ENCODE data around the gene GAL. TPM values are rescaled to one million over a fixed set of nuclear protein-coding genes. Genes with fewer than 3 reads are reported as not detected.

The GAL gene
- total RNA-seq, 2 donors from 2014 or later, result 98.9 to 166 TPM

GRCh38 chr11:68664906-68665305 lies 19.4 kb upstream of the GAL start:
- Histone ChIP-seq H3K27ac (ENCODE audit: low read depth, low read length) (no peak overlapping the region), H3K4me3 (ENCODE audit: low read length) (no peak overlapping the region), H3K36me3 (ENCODE audit: control insufficient read depth, insufficient read depth, low read length) (no peaks in the 10 kb centered on the region), H3K4me1 (ENCODE audit: control insufficient read depth, insufficient read depth, low read length) (no peaks in the 10 kb centered on the region), H3K9ac (ENCODE audit: extremely low read depth, low read length, poor library complexity, severe bottlenecking) (no peak overlapping the region), H3K27me3 (ENCODE audit: control insufficient read depth, insufficient read depth, low read length, poor library complexity, severe bottlenecking) (no peaks in the 10 kb centered on the region), H3K9me3 (ENCODE audit: control insufficient read depth, low read length) (no peaks in the 10 kb centered on the region)
- TF ChIP-seq, protein P1, sequence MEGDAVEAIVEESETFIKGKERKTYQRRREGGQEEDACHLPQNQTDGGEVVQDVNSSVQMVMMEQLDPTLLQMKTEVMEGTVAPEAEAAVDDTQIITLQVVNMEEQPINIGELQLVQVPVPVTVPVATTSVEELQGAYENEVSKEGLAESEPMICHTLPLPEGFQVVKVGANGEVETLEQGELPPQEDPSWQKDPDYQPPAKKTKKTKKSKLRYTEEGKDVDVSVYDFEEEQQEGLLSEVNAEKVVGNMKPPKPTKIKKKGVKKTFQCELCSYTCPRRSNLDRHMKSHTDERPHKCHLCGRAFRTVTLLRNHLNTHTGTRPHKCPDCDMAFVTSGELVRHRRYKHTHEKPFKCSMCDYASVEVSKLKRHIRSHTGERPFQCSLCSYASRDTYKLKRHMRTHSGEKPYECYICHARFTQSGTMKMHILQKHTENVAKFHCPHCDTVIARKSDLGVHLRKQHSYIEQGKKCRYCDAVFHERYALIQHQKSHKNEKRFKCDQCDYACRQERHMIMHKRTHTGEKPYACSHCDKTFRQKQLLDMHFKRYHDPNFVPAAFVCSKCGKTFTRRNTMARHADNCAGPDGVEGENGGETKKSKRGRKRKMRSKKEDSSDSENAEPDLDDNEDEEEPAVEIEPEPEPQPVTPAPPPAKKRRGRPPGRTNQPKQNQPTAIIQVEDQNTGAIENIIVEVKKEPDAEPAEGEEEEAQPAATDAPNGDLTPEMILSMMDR (conservative IDR thresholded peaks at IDR 0.05), result no peak
- no peak overlapping the region for H3K27ac Mint-ChIP-seq
- peaks cover 3% of the 10 kb centered on the region for H3K27me3 Mint-ChIP-seq (ENCODE audit: insufficient read depth)
- H3K9me3 Mint-ChIP-seq, result peaks cover 9% of the 10 kb centered on the region
- H3K4me3 Mint-ChIP-seq, result no peak overlapping the region
- WGBS, 2 experiments (ENCODE audit: insufficient coverage in 1 of 2, insufficient read length in 1 of 2), result 97 to 100% methylated on average over 3 to 7 of the region's 7 CpGs
- H3K36me3 Mint-ChIP-seq (ENCODE audit: low read depth), result no peaks in the 10 kb centered on the region
- DNase-seq, result no peak
- H3K4me1 Mint-ChIP-seq, result no peaks in the 10 kb centered on the region

- H3K4me1 Mint-ChIP-seq, result no peaks in the 10 kb centered on the region
- Histone ChIP-seq H3K36me3 (ENCODE audit: control insufficient read depth, insufficient read depth, low read length) (no peaks in the 10 kb centered on the region), H3K27ac (ENCODE audit: low read depth, low read length) (no peak overlapping the region), H3K4me3 (ENCODE audit: low read length) (no peak overlapping the region), H3K9ac (ENCODE audit: extremely low read depth, low read length, poor library complexity, severe bottlenecking) (no peak overlapping the region), H3K9me3 (ENCODE audit: control insufficient read depth, low read length) (no peaks in the 10 kb centered on the region), H3K27me3 (ENCODE audit: control insufficient read depth, insufficient read depth, low read length, poor library complexity, severe bottlenecking) (no peaks in the 10 kb centered on the region), H3K4me1 (ENCODE audit: control insufficient read depth, insufficient read depth, low read length) (no peaks in the 10 kb centered on the region)
- H3K27ac Mint-ChIP-seq, result no peak overlapping the region
- H3K4me3 Mint-ChIP-seq, result no peak overlapping the region
- DNase-seq, result no peak
- H3K9me3 Mint-ChIP-seq, result peaks cover 9% of the 10 kb centered on the region
- TF ChIP-seq, protein P1 (conservative IDR thresholded peaks at IDR 0.05), result no peak
- H3K36me3 Mint-ChIP-seq (ENCODE audit: low read depth), result no peaks in the 10 kb centered on the region
- 89 to 100% methylated on average over 10 to 16 of the region's 16 CpGs for WGBS, 2 experiments (ENCODE audit: insufficient coverage in 1 of 2, insufficient read length in 1 of 2)
- peaks cover 3% of the 10 kb centered on the region for H3K27me3 Mint-ChIP-seq (ENCODE audit: insufficient read depth)
Measured at GRCh38 chr11:68665436-68665835, 18.9 kb upstream of the GAL start.

GRCh38 chr11:68666849-68667248 lies 17.5 kb upstream of the GAL start:
- H3K9me3 ChIP-seq (ENCODE audit: control insufficient read depth, low read length), result no peaks in the 10 kb centered on the region
- TF ChIP-seq, protein P1 (conservative IDR thresholded peaks at IDR 0.05), result no peak
- DNase-seq, result no peak
- 20 to 74% methylated on average over 1 to 2 of the region's 15 CpGs for WGBS, 2 experiments (ENCODE audit: insufficient coverage in 1 of 2, insufficient read length in 1 of 2)
- H3K27ac ChIP-seq (ENCODE audit: low read depth, low read length), result no peak overlapping the region
- Mint-ChIP-seq H3K4me1 (no peaks in the 10 kb centered on the region), H3K9me3 (peaks cover 9% of the 10 kb centered on the region), H3K27ac (no peak overlapping the region), H3K27me3 (ENCODE audit: insufficient read depth) (no peaks in the 10 kb centered on the region), H3K4me3 (no peak overlapping the region), H3K36me3 (ENCODE audit: low read depth) (no peaks in the 10 kb centered on the region)
- no peaks in the 10 kb centered on the region for H3K36me3 ChIP-seq (ENCODE audit: control insufficient read depth, insufficient read depth, low read length)
- H3K4me1 ChIP-seq (ENCODE audit: control insufficient read depth, insufficient read depth, low read length), result no peaks in the 10 kb centered on the region
- no peaks in the 10 kb centered on the region for H3K27me3 ChIP-seq (ENCODE audit: control insufficient read depth, insufficient read depth, low read length, poor library complexity, severe bottlenecking)
- no peak overlapping the region for H3K9ac ChIP-seq (ENCODE audit: extremely low read depth, low read length, poor library complexity, severe bottlenecking)
- H3K4me3 ChIP-seq (ENCODE audit: low read length), result no peak overlapping the region

Data from endodermal cell (in vitro differentiated cells).